Esophagus mucosa (tissue), 1 donor: Measurements from ENCODE around the gene PLEKHH2. TPM values are rescaled to one million over a fixed set of nuclear protein-coding genes. Genes with fewer than 3 reads are reported as not detected.
"Not testable (repeated sequence)": the region's sequence is repeated elsewhere in the genome, so short reads cannot be mapped to it uniquely, and the experiment has no call there.

ENCODE experiments used
- ATAC-seq: fragments of 200-7000 bp; cut with Tn5 transposase; one replicate; pipeline ENCODE4 v1.9.1; 2020
- total RNA-seq: library from RNA; stranded (reverse); gene quantifications from one replicate; pipeline ENCODE4 v1.2.4, GENCODE V29; 2023
- donor health status: DM: yes; HTN: yes; CAD: no.

The PLEKHH2 gene
- total RNA-seq, 1 donor from 2014 or later = 1.6 TPM

- ATAC-seq = no peak
Observed at GRCh38 chr2:43642363-43642762, 5.3 kb downstream of the PLEKHH2 start.

- ATAC-seq = no peak
Observed at GRCh38 chr2:43643680-43644079, 6.6 kb downstream of the PLEKHH2 start.

- ATAC-seq = no peak
Observed at GRCh38 chr2:43648994-43649701, 12.1 kb downstream of the PLEKHH2 start.

- ATAC-seq = no peak
Observed at GRCh38 chr2:43653506-43653905, 16.4 kb downstream of the PLEKHH2 start.

GRCh38 chr2:43657241-43657640 is 20.2 kb downstream of the PLEKHH2 start:
- ATAC-seq = no peak

GRCh38 chr2:43675646-43676321 is 38.7 kb downstream of the PLEKHH2 start:
- no peak for ATAC-seq

GRCh38 chr2:43676322-43677050 is 39.4 kb downstream of the PLEKHH2 start, which contains the start of gene C1GALT1C1L:
Gene C1GALT1C1L (minus strand): TSS chr2:43676429. CDS start chr2:43676322, 107 bp downstream.
- peak; percentile 57 for ATAC-seq

GRCh38 chr2:43677783-43678182 is 40.7 kb downstream of the PLEKHH2 start:
- not testable (repeated sequence) for ATAC-seq

GRCh38 chr2:43685357-43685756 is 48.3 kb downstream of the PLEKHH2 start:
- ATAC-seq = no peak

GRCh38 chr2:43689999-43690398 is 52.9 kb downstream of the PLEKHH2 start:
- no peak for ATAC-seq

- ATAC-seq = no peak
Observed at GRCh38 chr2:43692428-43692994, 55.5 kb downstream of the PLEKHH2 start.

GRCh38 chr2:43698140-43698539 is 61.1 kb downstream of the PLEKHH2 start:
- ATAC-seq = not testable (repeated sequence)

- no peak for ATAC-seq
Observed at GRCh38 chr2:43699761-43700160, 62.7 kb downstream of the PLEKHH2 start.

GRCh38 chr2:43701111-43701510 is 64.1 kb downstream of the PLEKHH2 start:
- no peak for ATAC-seq

- no peak for ATAC-seq
Observed at GRCh38 chr2:43707255-43708015, 70.4 kb downstream of the PLEKHH2 start.

- no peak for ATAC-seq
Observed at GRCh38 chr2:43708178-43708577, 71.1 kb downstream of the PLEKHH2 start.

GRCh38 chr2:43708891-43709290 is 71.8 kb downstream of the PLEKHH2 start:
- ATAC-seq = no peak

GRCh38 chr2:43710866-43711265 is 73.8 kb downstream of the PLEKHH2 start:
- no peak for ATAC-seq

- ATAC-seq = no peak
Observed at GRCh38 chr2:43714164-43714563, 77.1 kb downstream of the PLEKHH2 start.

GRCh38 chr2:43715300-43716098 is 78.4 kb downstream of the PLEKHH2 start:
- no peak for ATAC-seq

GRCh38 chr2:43717322-43717721 is 80.3 kb downstream of the PLEKHH2 start:
- ATAC-seq = no peak
